GM12892 (cell line): ENCODE measurements around the gene KREMEN1.

Experiments used
- POLR2A ChIP-seq: IDR thresholded peaks from 2 replicates; pipeline ENCODE4 v1.6.1; 2011; ENCODE audit warnings: low read depth, low read length, control low read depth
- POLR2AphosphoS5 ChIP-seq: IDR thresholded peaks from 2 replicates; pipeline ENCODE4 v1.6.1; 2011; ENCODE audit warnings: low read depth, low read length, control low read depth

DNA sequence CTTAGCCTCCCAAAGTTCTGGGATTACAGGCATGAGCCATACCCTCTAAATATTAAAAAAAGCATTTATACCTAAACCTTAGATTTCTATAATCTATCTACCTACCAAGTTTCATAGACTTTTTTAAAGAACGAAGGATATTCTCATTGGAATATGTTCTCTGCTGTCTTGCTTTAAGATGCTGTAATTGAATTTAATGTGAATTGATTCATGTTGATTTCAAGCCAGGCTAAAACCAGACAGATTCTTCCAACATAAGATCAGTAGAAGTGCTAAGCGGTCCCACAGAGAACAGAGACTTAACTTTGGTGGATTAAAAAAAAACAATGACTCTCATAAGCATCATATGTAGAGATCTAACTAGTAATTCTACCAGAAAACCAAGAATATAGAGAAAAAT, 14.2 kb downstream of the KREMEN1 start:
- TF ChIP-seq POLR2AphosphoS5 (no peak), POLR2A (no peak)
